Mucosa of stomach (tissue), 1 donor: Measurements from ENCODE around the gene DMRTC1.
"Not testable (repeated sequence)": the region's sequence is repeated elsewhere in the genome, so short reads cannot be mapped to it uniquely, and the experiment has no call there.

Experiments used
- H3K27me3 ChIP-seq: one replicate; pipeline ENCODE4 v1.7.0; 2013; ENCODE audit warnings: mild to moderate bottlenecking, low read length; ENCODE audit not compliant: control insufficient read depth, insufficient read depth
- H3K36me3 ChIP-seq: one replicate; pipeline ENCODE4 v1.7.0; 2013; ENCODE audit warnings: low read length; ENCODE audit not compliant: control insufficient read depth, insufficient read depth
- H3K4me1 ChIP-seq: one replicate; pipeline ENCODE4 v1.7.0; 2013; ENCODE audit warnings: mild to moderate bottlenecking, low read length; ENCODE audit not compliant: control insufficient read depth, insufficient read depth
- H3K4me3 ChIP-seq: one replicate; pipeline ENCODE4 v1.7.0; 2013; ENCODE audit warnings: low read length
- H3K9ac ChIP-seq: one replicate; pipeline ENCODE4 v1.7.0; 2013; ENCODE audit warnings: mild to moderate bottlenecking, low read length, moderate library complexity
- H3K9me3 ChIP-seq: one replicate; pipeline ENCODE4 v1.7.0; 2013; ENCODE audit warnings: mild to moderate bottlenecking, low read length, moderate library complexity; ENCODE audit not compliant: control insufficient read depth
- donor health status: Pancreatic carcinoma.

Gene DMRTC1

DNA sequence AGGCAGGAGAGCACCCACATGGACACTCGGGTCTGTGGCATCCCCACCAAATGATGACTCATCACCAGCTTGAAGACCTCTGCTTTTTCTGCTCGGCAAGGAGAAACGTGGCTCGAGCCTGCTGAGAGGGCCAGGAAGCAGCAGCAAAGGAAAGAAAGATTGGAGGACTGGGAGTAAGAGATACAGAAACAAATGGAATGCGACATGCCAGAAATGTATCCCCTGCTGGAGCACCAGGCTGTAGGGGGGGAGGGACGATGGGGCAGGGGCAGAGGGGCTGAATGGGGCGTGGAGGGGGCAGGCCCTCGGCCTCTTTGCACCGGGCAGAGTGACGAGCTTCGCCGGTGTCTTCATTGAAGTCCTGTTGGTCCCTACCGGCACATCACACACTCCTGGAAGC lies 31.3 kb downstream of the DMRTC1 start, which contains the start of gene FAM236C:
TSS of gene FAM236C (plus strand) at position 301 of the 400 bp plus-strand sequence. CDS start 100 bp downstream, outside the sequence.
- not testable (repeated sequence) for H3K9ac ChIP-seq, H3K4me1 ChIP-seq, H3K9me3 ChIP-seq, H3K27me3 ChIP-seq, H3K36me3 ChIP-seq, H3K4me3 ChIP-seq

DNA sequence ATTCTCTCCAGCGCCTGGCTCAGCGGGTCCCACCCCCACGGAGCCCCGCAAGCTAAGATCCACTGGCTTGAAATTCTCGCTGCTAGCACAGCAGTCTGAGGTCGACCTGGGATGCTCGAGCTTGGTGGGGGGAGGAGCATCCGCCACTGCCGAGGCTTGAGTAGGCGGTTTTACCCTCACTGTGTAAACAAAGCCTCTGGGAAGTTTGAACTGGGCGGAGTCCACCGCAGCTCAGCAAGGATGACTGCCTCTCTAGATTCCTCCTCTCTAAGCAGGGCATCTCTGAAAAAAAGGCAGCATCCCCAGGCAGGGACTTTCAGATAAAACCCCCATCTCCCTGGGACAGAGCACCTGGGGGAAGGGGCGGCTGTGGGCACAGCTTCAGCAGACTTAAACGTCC lies 53.9 kb downstream of the DMRTC1 start:
- not testable (repeated sequence) for H3K4me3 ChIP-seq, H3K27me3 ChIP-seq, H3K9ac ChIP-seq, H3K36me3 ChIP-seq, H3K9me3 ChIP-seq, H3K4me1 ChIP-seq

DNA sequence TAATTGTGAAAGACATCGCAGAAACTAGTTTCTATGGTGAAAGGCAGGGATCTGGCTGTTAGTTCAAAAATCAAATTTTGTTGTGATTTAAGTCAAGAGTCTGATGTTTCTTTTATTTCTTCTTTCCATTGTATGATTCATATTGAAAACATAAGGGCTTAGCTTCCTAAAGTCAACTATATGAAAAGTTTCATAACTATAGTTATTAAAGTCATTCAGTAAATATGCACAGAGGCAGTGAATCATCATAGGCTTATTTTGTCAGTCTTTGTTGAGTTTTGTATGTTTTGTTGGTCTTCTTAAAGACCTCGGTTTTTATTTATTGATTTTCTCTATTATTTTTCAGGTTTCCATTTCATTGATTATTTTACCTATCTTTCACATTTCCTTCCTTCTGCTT lies 60.7 kb downstream of the DMRTC1 start:
- H3K9ac ChIP-seq = not testable (repeated sequence)

DNA sequence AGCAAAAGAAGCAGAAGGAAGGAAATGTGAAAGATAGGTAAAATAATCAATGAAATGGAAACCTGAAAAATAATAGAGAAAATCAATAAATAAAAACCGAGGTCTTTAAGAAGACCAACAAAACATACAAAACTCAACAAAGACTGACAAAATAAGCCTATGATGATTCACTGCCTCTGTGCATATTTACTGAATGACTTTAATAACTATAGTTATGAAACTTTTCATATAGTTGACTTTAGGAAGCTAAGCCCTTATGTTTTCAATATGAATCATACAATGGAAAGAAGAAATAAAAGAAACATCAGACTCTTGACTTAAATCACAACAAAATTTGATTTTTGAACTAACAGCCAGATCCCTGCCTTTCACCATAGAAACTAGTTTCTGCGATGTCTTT lies 106.1 kb downstream of the DMRTC1 start:
- H3K36me3 ChIP-seq, H3K27me3 ChIP-seq, H3K4me1 ChIP-seq, H3K9ac ChIP-seq, H3K4me3 ChIP-seq, H3K9me3 ChIP-seq: not testable (repeated sequence)

More for the DNA sequence above, 60.7 kb downstream of the DMRTC1 start:
- H3K9me3 ChIP-seq, H3K36me3 ChIP-seq, H3K4me1 ChIP-seq, H3K4me3 ChIP-seq, H3K27me3 ChIP-seq: not testable (repeated sequence)

DNA sequence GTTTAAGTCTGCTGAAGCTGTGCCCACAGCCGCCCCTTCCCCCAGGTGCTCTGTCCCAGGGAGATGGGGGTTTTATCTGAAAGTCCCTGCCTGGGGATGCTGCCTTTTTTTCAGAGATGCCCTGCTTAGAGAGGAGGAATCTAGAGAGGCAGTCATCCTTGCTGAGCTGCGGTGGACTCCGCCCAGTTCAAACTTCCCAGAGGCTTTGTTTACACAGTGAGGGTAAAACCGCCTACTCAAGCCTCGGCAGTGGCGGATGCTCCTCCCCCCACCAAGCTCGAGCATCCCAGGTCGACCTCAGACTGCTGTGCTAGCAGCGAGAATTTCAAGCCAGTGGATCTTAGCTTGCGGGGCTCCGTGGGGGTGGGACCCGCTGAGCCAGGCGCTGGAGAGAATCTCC lies 112.9 kb downstream of the DMRTC1 start:
- H3K4me3 ChIP-seq, H3K27me3 ChIP-seq, H3K4me1 ChIP-seq, H3K9me3 ChIP-seq, H3K36me3 ChIP-seq, H3K9ac ChIP-seq: not testable (repeated sequence)
